Nucleus accumbens (tissue), 56 donors: Measurements from ENCODE around the gene TMEM129.

Experiments
- DNase-seq, 56 donors: peaks; one replicate each; lab custom pipeline; 2025; lab: John Stamatoyannopoulos, UW

The TMEM129 gene

GRCh38 chr4:1758306-1759121 lies 37.4 kb upstream of the TMEM129 start:
- DNase-seq: no peak

- no peak for DNase-seq
These were observed 36.7 kb upstream of the TMEM129 start for GRCh38 chr4:1757836-1758235.

GRCh38 chr4:1756893-1757779 lies 36.0 kb upstream of the TMEM129 start:
- no peak for DNase-seq

- no peak for DNase-seq
These were observed 35.0 kb upstream of the TMEM129 start for GRCh38 chr4:1756079-1756478.

GRCh38 chr4:1755297-1755696 lies 34.2 kb upstream of the TMEM129 start:
- DNase-seq: no peak

- DNase-seq: no peak
These were observed 33.2 kb upstream of the TMEM129 start for GRCh38 chr4:1754336-1754735.

- no peak for DNase-seq
These were observed 32.7 kb upstream of the TMEM129 start for GRCh38 chr4:1753697-1754311.

GRCh38 chr4:1753294-1753696 lies 32.2 kb upstream of the TMEM129 start:
- no peak for DNase-seq

- DNase-seq: no peak
These were observed 31.3 kb upstream of the TMEM129 start for GRCh38 chr4:1752284-1753041.

GRCh38 chr4:1751919-1752283 lies 30.8 kb upstream of the TMEM129 start:
- DNase-seq: no peak

GRCh38 chr4:1751155-1751918 lies 30.2 kb upstream of the TMEM129 start:
- DNase-seq: no peak

- no peak for DNase-seq
These were observed 29.4 kb upstream of the TMEM129 start for GRCh38 chr4:1750381-1751154.

- no peak for DNase-seq
These were observed 28.7 kb upstream of the TMEM129 start for GRCh38 chr4:1749826-1750225.

GRCh38 chr4:1749370-1749769 lies 28.2 kb upstream of the TMEM129 start:
- no peak for DNase-seq

- DNase-seq: peak in 33 of 56 donors; percentile 9 to 84 (median 40)
These were observed 27.4 kb upstream of the TMEM129 start for GRCh38 chr4:1748465-1748995.

GRCh38 chr4:1747603-1747967 lies 26.5 kb upstream of the TMEM129 start:
- DNase-seq: no peak

GRCh38 chr4:1746919-1747602 lies 25.9 kb upstream of the TMEM129 start:
- peak in 24 of 56 donors; percentile 10 to 62 (median 35) for DNase-seq

GRCh38 chr4:1746265-1746691 lies 25.2 kb upstream of the TMEM129 start:
- peak in 34 of 56 donors; percentile 9 to 71 (median 28) for DNase-seq
